Amniotic stem cell (primary cell): ENCODE data around the gene EPB41L1.

Experiments
- DNase-seq: peaks from one replicate; lab custom pipeline; 2025; lab: John Stamatoyannopoulos, UW

Gene EPB41L1

GRCh38 chr20:36154700-36155628, at the start of gene EPB41L1:
EPB41L1 (plus strand) TSS chr20:36154740; CDS start chr20:36173778, 19,038 bp downstream.
- no peak for DNase-seq

- no peak for DNase-seq
Observed at GRCh38 chr20:36104856-36105255, 49.7 kb upstream of the EPB41L1 start.

GRCh38 chr20:36105711-36106226, 48.8 kb upstream of the EPB41L1 start:
- DNase-seq: no peak

DNA sequence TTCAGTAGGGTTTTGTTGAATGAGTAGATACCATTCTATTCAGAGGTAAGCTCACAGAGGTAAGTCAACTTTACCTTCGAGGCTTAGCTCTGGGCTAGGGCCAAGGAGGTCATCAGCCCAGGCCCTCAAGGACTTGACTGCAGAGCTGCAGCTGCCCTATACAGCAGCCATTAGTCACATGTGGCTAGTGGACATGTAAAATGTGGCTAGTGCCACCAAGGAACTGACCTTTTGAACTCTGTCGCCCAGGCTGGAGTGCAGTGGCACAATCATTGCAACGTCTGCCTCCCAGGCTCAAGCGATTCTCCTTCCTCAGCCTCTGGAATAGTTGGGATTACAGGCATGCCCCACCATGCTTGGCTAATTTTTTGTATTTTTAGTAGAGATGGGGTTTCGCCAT, 47.9 kb upstream of the EPB41L1 start:
- DNase-seq: no peak

DNA sequence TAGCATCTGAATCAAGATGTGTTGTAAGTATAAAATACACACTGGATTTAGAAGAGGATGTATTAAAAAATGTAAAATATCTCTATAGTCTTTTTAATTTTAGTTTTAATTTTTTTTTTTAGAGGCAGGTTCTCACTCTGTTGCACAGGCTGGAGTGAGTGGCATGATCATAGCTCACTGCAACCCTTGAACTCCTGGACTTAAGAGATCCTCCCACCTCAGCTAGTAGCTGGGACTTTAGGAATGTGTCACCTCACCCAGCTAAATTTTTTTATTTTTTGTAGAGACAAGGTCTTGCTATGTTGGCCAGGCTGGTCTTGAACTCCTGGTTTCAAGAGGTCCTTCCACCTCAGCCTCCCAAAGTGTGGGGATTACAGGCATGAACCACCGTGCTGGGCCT, 46.7 kb upstream of the EPB41L1 start:
- DNase-seq: no peak

DNA sequence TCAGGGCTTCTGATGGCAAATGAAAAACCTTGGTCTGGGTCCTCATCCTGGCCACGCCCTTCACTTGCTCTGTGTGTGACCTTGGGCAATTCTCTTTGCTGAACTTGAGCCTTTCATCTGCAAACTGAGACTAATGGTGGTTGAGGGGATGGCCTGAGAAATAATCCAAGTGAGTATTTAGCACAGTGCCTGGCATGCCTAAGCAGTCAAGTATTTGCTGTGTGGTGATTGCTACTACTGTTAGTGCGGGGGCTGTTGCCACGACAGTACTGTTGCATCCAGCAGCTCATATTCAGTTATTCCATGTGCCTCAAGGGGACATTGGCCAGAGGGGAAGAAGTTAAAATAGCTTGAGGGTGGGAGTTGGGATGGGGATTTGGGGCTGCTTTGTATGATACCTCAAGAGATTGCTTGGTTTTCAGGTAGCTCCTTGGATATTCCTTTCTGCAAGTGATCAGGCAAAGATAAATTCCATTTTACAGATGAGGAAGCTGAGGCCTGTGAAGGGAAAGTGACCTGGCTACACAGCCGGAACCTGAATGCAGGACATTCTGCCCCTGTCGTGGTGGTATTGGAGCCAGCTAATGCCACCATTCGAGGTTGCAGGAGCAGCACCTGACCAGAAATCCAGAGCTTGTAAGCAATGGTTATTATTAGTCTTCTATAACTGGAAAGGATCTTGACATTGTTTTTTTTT, 45.1 kb upstream of the EPB41L1 start:
- no peak for DNase-seq

DNA sequence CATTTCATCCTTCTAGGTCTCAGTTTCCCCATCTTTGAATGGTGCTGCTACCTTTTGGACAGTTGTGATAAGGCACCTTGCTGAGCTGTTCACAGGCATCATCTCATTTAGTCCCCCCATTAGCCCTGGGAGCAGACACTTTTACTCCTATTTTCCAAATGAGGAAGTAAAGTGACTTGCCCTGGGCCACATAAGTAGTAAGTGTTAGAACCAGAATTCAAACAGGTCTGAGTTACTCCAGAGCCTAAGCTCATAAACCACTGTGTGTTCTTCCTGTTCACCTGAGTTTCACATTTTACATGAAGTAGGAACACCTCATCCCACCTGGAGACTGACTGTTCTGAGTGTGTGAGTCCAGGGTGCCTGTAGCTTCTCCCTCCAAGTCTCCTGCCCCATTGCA, 43.5 kb upstream of the EPB41L1 start:
- no peak for DNase-seq

DNA sequence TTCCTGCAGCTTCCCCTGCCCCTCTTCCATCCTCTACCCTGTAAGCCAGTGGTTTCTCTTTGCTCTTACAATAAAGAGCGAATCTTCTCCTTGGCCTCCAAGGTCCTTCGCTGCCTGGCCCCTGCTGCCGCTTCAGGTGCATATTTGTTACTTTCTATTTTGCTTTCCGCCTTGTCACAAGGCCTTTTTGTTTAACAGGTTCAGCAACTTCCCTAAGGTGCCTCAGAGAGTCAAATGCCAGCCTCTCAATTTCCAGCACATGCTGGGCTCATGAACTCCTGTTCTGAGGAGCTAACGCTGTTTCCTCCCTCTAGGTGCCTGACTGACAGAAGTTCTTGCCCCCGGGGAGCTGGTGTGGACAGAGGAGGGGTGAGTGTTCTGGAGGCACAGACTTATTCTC, 42.4 kb upstream of the EPB41L1 start:
- no peak for DNase-seq

DNA sequence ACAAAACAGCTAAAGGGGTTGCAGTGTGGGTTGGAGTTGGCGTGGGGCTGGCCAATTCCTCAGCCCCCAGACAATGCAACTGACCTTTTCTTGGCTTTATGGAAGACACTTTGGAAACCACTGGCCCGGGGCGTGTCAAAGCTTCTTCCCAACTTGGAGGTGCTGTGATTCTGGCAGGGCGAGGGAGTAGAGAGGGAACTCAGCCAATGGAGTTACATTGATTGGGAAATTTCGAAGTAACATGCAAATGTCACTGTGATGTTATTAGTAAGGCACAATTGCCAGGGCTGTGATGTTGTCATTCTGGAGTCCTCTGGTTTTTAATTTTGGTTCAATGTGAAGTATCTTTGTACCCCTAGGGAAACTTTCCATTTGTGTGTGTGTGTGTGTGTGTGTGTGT, 41.5 kb upstream of the EPB41L1 start:
- DNase-seq: no peak

DNA sequence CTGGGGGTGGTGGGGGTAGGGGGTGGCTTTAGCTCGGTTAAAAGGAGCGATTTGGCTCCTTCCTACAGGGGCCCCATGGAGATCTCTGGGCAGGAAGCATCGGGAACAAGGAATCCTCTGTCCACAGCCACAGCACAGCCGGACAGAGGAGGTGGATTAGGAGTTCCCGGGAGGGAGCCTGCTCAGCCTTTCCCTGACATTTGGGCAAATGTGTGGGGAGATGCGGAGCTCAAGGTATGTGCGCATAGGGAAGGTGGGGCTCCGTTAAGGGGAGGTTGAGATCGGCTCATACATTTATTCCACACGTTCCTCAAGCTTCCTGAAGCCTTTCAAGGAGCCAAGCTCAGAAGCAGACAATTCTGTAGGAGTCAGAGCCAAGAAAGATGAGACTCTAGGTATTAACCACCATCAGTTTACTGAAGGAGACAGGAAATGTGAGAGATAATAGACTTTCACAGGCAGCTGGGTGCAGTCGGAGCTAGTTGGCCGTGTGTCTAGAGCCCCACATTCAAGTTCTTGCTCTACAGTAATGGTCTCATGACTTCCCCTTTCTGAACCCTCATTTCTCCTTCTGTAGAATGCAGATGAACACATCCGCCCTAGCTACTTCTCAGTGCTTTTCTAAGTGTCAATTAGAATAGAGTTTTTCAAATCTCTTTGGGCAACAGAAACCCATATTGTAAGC, 40.8 kb upstream of the EPB41L1 start:
- DNase-seq: no peak

- no peak for DNase-seq
Observed at GRCh38 chr20:36114707-36115106, 39.8 kb upstream of the EPB41L1 start.

- no peak for DNase-seq
Observed at GRCh38 chr20:36115925-36116324, 38.6 kb upstream of the EPB41L1 start.

DNA sequence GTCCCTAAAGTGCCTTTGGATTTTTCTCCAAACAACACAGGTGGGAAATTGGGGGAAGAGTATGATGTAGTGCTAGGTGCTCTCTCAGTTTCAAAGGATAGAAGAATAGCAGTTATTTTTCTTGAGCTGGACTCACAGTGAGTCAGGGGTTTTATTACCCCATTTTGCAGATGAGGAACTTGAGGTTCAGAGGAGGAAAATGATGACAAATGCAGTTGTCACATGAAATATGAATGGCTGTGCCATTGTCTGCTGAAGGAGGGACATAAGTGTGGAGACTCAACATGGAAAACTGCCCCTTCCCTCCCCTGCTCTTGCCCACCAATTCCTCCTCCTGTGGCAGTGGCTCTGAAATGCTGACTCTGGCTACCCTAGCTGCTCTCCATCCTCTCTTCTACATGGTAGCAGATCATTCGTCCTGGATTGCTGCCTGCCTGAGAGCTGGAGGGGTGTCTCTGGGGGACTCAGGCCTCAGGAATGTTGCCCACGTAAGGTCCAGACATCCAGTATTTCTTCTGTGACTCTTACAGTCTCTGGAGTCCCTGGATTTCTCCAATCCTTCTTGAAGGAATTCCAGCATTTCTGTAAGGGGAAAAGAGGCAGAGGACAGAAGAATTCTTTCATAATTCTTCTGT, 37.6 kb upstream of the EPB41L1 start:
- DNase-seq: no peak

GRCh38 chr20:36117638-36118037, 36.9 kb upstream of the EPB41L1 start:
- DNase-seq: no peak

DNA sequence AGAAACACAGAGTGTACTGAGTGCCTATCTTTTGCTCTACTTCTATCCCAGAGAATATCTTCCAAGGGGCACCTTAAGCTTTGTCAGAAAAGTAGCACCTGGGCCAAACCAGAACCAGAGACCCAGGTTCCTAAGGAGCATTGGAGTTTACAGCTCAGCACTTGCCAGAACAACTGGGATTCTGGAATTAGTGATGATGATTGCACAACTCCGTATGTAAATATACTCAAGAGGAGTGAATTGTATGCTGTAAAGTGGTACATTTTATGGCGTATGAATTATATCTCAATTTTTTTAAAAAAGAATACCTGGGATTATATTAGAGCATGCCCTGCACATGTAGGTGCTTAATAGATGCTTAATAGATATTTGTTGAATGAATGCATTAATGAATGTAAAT, 36.2 kb upstream of the EPB41L1 start:
- DNase-seq: no peak

- no peak for DNase-seq
Observed at GRCh38 chr20:36119537-36119936, 35.0 kb upstream of the EPB41L1 start.

DNA sequence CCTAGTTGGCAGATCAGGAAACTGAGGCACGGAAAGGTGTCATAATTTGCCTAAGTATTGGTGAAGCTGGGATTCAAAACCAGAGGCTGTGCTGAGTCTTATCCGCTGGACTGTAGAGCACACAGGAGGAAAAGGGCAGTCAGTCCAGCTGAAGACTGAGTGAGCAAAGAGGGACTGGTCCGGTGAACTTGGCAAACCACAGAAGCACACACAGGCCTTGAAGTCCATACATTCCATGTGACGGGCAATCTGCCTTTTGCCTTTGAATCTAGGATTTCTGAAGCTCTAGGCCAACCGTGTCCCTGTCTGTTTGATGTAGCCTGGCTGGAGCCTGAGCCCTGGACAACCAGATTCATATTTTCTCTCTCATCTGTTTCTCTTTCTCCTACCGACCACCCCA, 34.3 kb upstream of the EPB41L1 start:
- no peak for DNase-seq

- DNase-seq: no peak
Observed at GRCh38 chr20:36120991-36121390, 33.5 kb upstream of the EPB41L1 start.

- DNase-seq: no peak
Observed at GRCh38 chr20:36121981-36122930, 32.3 kb upstream of the EPB41L1 start.

- no peak for DNase-seq
Observed at GRCh38 chr20:36122931-36123288, 31.6 kb upstream of the EPB41L1 start.

DNA sequence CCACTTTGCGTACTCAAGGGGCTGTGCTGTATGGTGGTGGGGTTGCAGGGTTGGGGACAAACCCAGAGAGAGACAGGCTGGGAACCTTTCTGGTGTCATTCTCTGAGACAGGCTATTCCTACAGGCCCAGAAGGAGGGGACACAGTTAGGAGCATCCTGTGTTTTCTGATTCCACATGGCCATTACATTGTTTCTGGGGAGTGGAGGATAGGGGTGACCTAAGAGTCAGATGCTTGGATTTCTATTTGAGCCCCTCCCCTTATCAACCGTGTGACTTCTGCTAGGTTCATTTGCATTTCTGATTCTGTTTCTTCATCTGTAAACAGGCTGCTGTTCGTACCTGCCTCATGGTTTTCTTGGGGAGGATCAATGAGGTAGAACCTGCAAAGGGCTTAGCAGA, 29.4 kb upstream of the EPB41L1 start:
- DNase-seq: no peak
